ENCODE results near the gene SYCP3.

The SYCP3 gene

DNA sequence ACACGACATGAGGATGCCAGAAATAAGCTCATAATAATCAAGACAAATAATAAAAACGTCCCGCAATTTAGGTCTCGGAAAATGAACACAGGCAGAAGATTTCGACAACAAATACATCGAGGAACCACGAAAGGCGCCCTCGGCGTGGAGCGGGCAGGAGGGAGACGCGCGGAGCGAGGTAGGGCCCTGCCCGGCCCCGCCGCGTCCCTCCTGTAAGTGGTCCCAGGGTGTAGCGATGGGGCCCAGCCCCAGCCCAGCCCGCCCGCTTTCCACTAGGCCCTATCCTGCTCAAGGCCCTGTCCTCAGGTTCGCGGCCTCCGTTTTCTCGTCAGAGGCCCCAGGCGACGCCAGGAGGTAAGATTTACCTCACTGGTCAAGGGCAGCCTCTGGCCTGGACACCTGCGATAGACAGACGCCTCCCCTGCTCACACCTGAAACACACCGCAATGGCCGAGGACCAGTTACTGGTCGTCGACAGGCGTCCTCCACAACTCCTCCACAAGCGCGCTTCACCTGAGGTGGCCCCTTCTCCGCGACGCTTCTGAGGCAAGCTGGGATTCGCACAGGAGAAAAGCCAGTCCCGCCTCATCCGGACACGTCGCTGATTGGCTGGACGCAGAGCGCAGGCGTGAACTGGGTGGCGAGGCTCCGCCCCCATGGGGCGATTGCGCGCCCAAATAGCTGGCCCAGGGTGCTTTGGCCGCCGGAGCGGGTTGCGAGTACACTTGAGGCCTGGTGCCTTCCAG is at the start of gene SYCP3:
Gene SYCP3 (minus strand): TSS at position 543 of the 746 bp plus-strand sequence. CDS start 1,527 bp downstream, outside the sequence.
- ATAC-seq, result no peak

DNA sequence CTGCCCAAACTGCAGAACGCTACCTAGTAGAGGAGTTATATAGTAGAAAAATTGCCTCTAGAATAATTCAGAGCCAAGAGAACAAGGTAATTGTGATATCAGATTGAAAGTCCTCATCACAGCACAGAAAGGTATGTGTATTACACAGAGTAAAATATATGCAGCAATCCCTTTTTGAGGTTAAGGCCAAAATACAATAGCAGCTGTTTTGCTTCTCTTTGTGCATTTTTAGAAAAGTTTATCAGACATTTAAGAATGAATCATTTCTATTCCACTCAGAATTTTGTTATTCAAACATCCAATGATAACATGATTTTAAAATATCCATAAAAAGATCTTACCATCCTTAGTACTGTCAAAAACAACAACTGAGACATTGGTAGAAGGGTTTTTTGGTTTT is 46.4 kb upstream of the SYCP3 start:
- no peak for ATAC-seq

DNA sequence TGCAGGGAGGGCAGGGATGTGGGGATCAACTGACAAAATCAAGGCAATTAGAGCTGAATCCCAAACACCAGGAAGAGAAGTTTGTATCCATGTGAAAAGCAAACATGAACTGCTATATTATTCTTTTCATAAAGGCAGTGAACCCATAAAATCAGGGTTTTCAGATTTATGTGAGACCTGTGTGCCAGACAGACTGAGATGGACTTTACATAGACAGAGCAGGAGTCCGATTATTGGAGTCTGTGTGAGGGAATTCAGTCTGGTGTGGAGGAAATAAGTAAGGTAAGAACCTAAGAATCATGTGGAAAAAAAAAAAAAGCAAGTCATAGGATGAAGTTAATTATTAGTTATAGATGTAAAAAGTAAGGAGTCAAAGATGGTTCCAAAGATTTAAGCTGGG is 45.1 kb upstream of the SYCP3 start:
- ATAC-seq, result no peak

DNA sequence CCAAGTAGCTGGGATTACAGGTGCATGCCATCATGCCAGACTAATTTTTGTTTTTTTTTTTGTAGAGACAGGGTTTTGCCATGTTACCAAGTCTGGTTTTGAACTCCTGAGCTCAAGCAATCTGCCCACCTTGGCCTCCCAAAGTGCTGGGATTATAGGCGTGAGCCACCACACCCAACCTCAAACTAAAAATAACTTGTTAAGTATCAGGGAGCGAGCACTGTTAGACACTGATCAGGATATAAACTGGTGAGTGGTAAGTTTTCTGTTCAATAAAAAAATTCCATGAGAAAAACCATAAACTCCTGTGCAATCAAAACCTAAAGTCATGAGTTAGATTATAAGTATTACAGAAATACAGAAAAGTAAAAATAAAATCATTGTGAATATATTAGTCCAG is 44.6 kb upstream of the SYCP3 start:
- ATAC-seq, result no peak

DNA sequence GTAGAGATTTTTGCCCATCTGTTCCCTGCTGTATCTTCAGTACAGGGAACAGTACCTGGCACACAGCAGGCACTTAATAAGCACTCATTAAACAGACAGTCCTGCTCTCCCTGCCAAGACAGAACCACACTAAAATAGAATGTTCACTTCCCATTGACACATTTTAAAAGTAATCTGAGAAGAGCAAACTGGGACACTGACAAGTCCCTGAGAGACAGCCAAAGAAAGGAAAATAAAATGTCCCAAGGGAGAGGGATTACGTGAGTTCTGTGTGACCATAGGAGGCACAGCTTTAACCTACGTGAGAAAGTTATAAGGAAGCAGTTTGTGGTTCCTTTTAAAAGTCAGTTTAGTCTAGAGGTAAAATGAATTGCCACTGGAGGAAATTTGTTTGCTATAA is 43.9 kb upstream of the SYCP3 start:
- ATAC-seq, result no peak

DNA sequence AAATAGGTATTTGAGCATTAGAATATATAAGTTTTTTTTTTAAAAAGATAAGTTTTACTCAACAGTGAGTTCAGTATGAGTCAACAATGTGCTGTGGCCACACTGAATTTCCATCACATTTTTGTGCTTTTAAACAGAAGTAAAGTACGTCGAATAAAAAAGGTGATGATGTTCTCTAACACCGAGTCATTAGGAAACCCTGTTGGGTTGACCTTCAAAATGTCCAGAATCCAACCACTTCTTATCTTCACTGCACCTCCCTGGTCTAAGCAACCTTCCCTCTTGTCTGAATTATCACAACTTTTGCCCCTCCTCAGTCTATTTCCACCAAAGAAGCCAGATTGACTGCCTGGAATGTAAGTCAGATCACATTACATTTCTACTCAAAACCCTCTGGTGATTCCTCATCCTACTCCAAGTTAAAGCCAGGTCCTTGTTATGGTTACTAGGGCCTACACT is 43.0 kb upstream of the SYCP3 start:
- peak; percentile 70 to 78 for ATAC-seq

DNA sequence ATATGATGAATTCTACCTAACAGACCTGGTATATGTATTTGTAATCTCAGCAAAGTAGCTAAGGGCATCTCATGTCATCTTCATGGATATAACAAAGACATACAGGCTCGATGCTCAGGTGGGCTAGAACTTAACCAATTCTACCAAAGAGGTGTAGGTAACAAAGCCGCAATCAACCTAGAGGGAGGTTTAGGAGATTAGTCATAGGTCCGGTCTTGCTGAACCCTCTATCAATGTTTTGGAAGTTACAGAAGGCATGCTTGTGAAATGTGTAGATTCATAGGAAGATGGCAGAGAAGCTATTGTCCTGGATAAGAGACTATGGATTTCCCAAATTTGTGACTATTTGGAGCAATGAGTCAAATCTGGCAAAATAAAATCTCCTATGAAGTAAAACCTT is 42.6 kb upstream of the SYCP3 start:
- peak; percentile 68 to 69 for ATAC-seq

DNA sequence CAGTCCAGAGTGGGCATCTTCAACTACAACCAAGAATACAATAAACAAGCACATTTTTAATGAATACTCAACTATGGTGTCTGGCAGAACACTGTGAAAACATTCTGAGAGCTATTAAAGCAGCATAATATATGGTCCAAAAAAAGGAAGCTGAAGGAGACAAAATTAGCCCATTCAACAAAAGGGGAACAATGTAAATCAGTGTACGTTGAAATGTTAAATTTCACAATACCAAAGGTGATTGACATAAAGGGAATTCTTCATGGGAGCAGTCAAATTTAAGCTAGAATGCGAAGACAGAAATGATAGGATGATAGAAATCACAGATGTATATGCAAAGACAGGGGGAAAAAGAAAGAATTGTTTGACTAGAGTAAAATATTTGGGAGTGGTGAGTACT is 41.3 kb upstream of the SYCP3 start:
- ATAC-seq, result no peak

DNA sequence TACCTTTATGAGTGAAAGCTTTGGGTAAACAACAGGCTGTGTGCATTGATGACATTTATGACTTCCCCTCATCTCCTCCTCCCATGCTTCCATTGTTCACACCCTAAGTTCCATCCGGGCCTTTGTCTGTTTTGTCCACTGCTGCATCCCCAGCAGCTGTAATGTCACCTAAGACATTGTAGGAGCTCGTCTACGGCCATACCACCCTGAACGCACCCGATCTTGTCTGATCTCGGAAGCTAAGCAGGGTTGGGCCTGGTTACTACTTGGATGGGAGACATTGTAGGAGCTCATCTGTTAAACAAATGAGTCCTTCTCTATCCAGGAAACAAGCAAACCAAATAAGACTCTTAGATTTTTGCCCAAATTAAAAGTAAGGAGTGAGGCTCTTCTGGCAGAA is 40.4 kb upstream of the SYCP3 start:
- no peak for ATAC-seq

DNA sequence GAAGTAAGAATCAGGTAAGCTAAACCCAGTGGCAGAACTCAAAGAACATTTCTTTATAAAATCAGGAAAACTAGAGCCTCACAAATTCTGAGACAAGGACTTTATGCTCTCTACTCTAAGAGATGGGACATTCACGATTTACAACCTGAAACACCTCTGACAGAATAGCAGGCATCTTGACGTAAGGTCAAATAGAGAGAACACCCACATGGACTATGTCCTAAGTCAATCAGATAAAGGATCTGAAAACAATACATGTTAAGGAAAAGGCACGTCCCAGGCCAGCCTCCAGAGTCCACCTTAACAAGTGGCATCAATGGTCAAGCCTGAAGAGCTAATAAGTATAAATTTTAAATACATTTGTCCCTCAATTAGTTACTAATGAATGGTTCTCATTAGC is 39.9 kb upstream of the SYCP3 start:
- no peak for ATAC-seq

DNA sequence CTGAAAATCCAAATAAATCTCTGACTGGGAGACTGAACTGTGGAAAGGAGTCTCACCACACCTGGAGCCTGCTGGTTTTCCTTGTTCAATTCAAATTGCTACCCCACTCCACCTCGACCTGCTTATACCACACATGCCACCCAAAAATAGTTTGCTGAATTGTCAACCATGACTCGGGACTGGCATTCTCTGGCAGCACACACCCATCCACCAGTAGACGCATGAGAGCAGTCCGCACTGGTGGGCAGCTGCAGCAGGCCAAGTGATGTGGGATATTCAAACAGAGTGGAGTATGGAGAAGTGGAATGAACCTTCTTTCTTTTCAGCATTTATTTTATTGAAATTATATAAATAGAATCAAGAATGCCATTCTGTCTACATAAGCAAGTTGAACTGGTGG is 38.7 kb upstream of the SYCP3 start:
- ATAC-seq, result no peak

DNA sequence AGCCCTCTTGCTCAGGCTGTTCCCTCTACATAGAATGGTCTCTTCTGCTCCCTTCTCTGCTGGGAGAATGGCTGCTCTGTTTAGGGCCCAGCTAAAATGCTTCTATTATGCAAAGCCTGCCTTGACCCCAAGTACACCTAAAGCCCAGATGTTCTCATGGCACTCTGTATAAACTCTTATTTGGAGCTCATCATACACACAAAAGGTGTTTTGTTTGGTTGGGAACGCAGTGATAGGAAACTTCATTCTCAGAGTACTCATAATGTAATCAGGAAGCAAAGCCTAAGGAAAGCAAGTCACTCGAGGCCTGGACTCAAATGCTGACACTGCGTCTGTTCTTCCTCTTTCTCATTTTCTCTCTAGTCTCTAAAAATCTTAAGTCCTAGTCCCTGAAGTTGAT is 38.2 kb upstream of the SYCP3 start:
- no peak for ATAC-seq

DNA sequence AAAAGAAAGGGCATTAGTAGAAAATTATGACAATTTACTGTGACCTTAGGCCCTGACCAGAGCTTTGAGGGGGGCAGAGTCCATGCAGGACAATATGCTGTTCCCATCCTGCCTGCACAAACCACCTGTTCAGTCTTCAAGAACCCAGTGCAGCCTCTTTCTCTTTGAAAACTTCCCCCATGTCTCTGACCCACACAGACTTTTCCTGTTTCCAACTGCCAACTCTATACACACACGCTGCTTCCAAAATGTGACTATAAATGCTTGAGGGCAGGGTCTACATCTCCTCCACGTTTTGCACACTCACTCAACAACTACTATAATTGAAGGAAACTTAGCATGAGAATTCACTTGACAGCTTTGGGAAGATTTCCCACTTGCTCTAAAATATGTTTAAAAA is 36.6 kb upstream of the SYCP3 start:
- no peak for ATAC-seq

DNA sequence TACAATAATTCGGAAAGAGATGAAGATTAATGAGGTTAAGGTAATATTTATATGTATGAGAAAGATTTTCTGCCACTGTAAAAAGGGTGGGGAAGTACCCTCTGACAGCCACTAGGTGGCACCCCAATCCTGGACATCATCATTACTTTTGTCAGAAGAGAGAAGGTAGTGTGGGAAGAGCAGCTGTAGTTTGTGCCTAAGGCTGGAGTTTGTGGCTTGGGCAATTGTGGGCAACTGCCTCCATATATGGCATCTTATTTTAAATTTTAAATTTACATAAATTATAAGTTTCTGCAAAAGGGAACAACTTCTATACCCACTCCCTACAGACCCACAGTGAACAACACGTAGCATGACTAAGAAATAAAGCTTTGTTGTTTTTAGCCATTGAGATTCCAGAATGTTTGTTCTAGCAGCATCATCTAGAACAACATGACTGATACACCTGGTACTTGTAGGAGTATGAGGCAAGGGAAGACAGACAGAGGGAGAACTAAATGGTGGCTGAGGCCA is 34.4 kb upstream of the SYCP3 start:
- ATAC-seq, result peak; percentile 74 to 77

DNA sequence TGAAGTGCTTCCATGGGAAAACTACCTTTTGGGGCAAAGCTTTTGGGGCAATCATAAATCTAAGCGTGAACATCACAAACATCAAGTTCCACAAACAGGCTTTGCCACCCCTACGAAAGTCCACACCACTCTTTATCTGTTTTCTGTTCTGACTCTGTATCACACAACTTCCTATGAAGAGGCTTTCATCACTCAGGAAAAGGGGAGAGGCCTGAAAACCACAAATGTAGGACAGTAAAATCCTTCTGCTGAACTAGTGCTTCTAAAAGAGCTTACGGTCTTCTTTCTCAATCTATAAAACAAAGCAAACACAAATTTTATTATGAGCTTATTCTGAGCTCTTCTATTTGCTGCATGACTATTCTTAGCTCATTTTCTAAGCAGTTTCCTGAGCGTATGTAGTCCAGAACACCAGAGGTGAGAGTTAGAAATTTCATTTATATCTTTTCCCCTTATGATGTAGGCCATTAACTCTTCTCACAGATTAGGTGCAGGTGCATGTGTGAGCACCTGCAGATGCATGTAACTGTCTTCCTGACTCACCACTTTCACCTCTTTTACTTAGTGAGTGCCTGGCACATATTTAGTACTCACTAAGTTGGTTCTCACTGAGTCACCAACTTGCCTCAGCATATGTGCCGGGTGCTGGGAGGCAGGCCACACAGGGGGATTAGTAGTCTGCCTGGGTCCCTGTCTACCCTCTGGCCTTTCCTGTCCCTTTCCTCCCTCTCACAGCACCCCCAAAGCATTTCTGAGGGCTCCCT is 32.9 kb upstream of the SYCP3 start:
- ATAC-seq, result peak; percentile 49 to 62

DNA sequence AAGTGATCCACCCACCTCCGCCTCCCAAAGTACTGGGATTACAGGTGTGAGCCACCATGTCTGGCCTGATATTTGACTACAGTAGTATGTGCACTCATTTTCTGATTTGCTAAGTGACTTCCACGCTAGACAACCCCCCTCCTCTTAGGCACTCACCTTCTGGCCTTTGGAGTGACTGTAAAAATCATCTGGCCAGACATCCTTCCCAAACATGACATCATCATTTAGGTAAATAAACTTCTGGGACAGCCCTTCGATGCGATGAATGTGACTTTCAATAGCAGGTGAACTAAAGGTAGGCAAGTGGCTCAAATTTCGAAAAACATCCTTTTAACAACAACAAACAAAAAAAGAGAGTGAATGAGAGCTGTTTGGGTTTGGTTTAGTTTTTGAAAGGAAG is 30.6 kb upstream of the SYCP3 start:
- no peak for ATAC-seq

DNA sequence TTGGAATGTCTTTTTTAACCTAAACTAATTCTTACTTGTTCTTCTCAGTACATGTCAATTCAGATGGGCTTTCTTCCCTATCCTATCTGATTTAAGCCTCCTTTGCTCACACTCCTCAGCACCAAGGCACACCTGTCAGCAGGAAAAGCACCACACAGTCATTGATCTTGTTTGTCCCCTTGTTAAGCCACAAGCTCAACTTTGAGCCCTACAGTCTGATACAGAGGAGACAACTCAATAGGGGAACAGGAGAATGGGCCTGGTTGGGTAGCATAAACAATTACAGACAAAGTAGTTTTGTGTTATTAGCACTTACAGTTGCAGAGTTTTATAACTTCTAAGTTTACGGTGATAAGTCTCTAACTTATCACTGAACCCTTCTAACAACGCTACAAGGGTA is 29.5 kb upstream of the SYCP3 start:
- ATAC-seq, result no peak

DNA sequence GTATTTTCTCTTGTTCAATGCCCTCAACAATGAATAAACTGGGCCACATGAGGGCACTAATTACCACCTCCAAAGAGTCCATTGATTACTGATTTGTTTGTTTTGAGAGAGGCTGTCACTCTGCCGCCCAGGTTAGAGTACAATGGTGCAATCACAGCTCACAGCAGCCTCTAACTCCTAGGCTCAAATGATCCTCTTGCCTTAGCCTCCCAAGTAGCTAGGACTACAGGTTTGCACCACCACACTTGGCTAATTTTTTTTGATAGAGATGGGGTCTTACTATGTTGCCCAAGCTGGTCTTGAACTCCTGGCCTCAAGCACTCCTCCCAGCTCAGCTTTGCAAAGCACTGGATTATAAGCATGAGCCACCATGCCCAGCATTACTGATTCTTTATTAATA is 28.3 kb upstream of the SYCP3 start:
- ATAC-seq, result no peak

DNA sequence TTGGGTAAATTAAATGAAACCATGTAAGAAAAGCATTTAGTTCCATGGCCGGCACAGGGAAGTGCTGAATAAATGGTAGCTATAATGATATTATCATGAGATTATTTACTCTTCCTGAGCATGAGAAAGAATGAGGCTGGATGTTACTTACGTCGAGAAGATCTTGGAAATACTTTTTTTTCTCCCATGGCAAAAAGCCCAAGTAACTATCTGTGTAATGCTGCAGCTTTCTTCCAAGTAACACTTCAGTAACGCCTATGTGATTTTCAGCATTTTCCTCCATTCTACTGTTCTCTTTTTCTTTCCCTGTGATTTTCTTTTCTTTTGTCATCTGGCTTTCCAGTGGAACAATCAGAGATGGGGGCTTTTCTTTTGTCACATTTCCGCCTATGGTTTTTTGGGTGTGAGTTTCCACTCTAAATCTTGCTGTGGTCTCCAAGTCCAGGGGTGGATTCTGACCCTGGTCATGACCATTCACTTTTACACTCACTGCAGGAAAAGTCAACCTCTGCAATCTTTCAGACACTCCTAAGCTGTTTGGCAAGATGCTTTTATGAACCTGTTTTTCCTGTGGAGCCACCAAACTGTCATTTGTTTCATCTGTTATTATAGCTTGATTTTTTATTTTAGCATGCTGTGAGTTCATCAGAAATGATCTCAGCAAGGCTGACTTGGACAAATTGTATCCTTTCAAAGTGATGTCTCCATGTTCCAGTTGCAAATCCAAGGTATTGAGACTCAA is 25.0 kb upstream of the SYCP3 start:
- ATAC-seq, result no peak

DNA sequence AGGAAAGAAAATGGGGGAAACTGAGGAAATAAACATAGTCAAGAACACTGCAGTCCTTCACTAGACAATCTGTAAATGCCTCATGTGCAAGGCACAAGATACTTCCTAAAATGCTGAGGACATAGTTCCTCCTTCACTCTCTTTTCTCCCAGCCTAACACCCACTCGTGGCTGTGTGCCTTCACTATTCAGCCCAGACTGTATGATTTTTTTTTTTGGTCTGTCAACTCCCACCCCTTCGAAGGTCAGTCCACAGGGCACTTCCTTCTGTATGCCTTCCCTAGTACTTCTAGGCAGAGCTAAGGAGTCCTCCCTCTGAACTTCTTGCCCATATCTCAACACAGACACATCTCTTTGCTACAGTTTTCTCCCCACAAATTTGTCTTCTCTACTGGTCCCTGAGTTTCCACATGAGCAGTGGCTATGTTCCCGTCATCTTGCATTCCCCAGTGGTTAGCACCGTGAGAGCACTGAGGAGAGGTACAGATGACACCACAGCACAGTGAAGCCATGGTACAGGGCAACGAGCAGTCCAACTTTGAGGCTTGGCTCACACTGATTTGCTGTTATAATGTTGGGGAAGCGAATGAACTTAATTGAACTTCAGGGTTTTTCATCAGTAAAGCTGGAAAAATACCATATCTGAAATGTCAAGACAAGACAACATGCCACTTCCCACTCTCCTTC is 24.1 kb upstream of the SYCP3 start:
- no peak for ATAC-seq

DNA sequence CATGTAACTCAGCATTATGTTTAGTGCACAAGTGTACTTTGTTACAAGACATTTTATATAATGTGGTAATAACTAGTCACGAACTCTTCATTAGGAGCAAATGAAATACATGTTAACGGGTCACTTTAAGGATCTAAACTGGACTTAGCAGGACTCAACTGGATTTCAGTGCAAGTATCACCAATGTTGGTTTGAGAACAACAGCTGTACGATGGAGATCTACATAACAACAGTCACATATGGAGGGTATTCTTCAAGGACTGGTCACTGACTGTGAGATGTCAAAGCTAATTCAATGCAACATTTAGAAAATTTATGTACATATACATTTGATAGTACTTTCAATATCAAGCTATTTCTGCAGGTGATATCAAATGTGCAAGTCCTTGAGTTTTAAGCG is 22.5 kb upstream of the SYCP3 start:
- ATAC-seq, result no peak

DNA sequence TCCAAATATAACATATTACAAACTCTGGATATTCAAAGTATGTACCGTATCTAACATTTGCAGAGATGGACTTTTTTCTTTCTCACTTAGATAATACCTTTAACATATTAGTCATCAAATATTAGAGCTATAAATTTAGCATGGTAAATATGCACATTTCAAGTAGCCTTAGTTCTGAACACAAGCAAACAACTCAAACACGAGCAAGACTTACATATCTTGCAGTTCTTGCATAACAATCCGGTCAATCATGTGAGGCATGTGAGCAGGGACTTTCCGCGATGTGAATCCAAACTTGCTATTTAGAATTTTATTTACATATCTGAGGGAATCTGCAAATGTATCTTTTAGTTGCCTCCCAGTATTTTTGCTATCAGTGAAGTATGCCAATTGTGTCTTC is 22.1 kb upstream of the SYCP3 start:
- no peak for ATAC-seq

All from activated CD4-positive, CD25-positive, alpha-beta regulatory T cell treated with anti-CD3 and anti-CD28 coated beads, Interleukin-2, amount 50 U/mL, for 24 hours (primary cell).